Measurements from ENCODE around the gene UBE3D.
"Not testable (repeated sequence)": the region's sequence is repeated elsewhere in the genome, so short reads cannot be mapped to it uniquely, and the experiment has no call there.

DNA sequence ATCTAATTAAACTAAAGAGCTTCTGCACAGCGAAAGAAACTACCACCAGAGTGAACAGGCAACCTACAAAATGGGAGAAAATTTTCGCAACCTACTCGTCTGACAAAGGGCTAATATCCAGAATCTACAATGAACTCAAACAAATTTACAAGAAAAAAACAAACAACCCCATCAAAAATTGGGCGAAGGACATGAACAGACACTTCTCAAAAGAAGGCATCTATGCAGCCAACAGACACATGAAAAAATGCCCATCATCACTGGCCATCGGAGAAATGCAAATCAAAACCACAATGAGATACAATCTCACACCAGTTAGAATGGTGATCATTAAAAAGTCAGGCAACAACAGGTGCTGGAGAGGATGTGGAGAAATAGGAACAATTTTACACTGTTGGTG lies 209.6 kb downstream of the UBE3D start:
- TF ChIP-seq GLIS3 (CRISPR knock-in tag; IDR thresholded peaks at IDR 0.05); ZNF8 (CRISPR knock-in tag; IDR thresholded peaks at IDR 0.05); SNAI2 (CRISPR knock-in tag; IDR thresholded peaks at IDR 0.05); CSDC2 (CRISPR knock-in tag; IDR thresholded peaks at IDR 0.05); RARB (CRISPR knock-in tag; IDR thresholded peaks at IDR 0.05); OSR1 (CRISPR knock-in tag; IDR thresholded peaks at IDR 0.05); ZC3H10 (CRISPR knock-in tag; IDR thresholded peaks at IDR 0.05); ZFP30 (CRISPR knock-in tag; IDR thresholded peaks at IDR 0.05); ZFP3 (CRISPR knock-in tag; IDR thresholded peaks at IDR 0.05); TOX (CRISPR knock-in tag; IDR thresholded peaks at IDR 0.05; ENCODE audit: borderline replicate concordance): not testable (repeated sequence)
- TF ChIP-seq, protein P1, sequence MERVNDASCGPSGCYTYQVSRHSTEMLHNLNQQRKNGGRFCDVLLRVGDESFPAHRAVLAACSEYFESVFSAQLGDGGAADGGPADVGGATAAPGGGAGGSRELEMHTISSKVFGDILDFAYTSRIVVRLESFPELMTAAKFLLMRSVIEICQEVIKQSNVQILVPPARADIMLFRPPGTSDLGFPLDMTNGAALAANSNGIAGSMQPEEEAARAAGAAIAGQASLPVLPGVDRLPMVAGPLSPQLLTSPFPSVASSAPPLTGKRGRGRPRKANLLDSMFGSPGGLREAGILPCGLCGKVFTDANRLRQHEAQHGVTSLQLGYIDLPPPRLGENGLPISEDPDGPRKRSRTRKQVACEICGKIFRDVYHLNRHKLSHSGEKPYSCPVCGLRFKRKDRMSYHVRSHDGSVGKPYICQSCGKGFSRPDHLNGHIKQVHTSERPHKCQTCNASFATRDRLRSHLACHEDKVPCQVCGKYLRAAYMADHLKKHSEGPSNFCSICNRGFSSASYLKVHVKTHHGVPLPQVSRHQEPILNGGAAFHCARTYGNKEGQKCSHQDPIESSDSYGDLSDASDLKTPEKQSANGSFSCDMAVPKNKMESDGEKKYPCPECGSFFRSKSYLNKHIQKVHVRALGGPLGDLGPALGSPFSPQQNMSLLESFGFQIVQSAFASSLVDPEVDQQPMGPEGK (CRISPR knock-in tag; IDR thresholded peaks at IDR 0.05; ENCODE audit: borderline replicate concordance): not testable (repeated sequence)

Data from SK-N-SH treated with all-trans-retinoic acid at 6 μM for 48 hours (cell line).